ENCODE results near the gene AMH. TPM values are rescaled to one million over a fixed set of nuclear protein-coding genes. Genes with fewer than 3 reads are reported as not detected.

AMH gene
- total and polyA plus RNA-seq, 2 of the 13 experiments (the other 11 are each of a cell fraction or from before 2014, with no cell fraction given): 0.03 to 0.18 TPM

GRCh38 chr19:2231621-2232221 lies 17.4 kb upstream of the AMH start (continued):
- TF ChIP-seq ZNF280D (CRISPR knock-in tag; IDR thresholded peaks at IDR 0.05): no peak
- TF ChIP-seq, protein P1, sequence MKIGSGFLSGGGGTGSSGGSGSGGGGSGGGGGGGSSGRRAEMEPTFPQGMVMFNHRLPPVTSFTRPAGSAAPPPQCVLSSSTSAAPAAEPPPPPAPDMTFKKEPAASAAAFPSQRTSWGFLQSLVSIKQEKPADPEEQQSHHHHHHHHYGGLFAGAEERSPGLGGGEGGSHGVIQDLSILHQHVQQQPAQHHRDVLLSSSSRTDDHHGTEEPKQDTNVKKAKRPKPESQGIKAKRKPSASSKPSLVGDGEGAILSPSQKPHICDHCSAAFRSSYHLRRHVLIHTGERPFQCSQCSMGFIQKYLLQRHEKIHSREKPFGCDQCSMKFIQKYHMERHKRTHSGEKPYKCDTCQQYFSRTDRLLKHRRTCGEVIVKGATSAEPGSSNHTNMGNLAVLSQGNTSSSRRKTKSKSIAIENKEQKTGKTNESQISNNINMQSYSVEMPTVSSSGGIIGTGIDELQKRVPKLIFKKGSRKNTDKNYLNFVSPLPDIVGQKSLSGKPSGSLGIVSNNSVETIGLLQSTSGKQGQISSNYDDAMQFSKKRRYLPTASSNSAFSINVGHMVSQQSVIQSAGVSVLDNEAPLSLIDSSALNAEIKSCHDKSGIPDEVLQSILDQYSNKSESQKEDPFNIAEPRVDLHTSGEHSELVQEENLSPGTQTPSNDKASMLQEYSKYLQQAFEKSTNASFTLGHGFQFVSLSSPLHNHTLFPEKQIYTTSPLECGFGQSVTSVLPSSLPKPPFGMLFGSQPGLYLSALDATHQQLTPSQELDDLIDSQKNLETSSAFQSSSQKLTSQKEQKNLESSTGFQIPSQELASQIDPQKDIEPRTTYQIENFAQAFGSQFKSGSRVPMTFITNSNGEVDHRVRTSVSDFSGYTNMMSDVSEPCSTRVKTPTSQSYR (CRISPR knock-in tag; IDR thresholded peaks at IDR 0.05; ENCODE audit: borderline replicate concordance): no peak
- TF ChIP-seq ZNF124 (CRISPR knock-in tag; IDR thresholded peaks at IDR 0.05): no peak
- TF ChIP-seq ZNF7 (CRISPR knock-in tag; IDR thresholded peaks at IDR 0.05): no peak
- no peak for TF ChIP-seq ARNT (IDR thresholded peaks at IDR 0.05)
- TF ChIP-seq DPF2 (CRISPR knock-in tag; IDR thresholded peaks at IDR 0.05; ENCODE audit: borderline replicate concordance, low read depth): no peak
- TF ChIP-seq NFYB (CRISPR knock-in tag; IDR thresholded peaks at IDR 0.05): no peak
- TF ChIP-seq XBP1 (CRISPR knock-in tag; IDR thresholded peaks at IDR 0.05): no peak
- TF ChIP-seq ZFP82 (CRISPR knock-in tag; IDR thresholded peaks at IDR 0.05; ENCODE audit: borderline replicate concordance): no peak
- TF ChIP-seq, protein P2, sequence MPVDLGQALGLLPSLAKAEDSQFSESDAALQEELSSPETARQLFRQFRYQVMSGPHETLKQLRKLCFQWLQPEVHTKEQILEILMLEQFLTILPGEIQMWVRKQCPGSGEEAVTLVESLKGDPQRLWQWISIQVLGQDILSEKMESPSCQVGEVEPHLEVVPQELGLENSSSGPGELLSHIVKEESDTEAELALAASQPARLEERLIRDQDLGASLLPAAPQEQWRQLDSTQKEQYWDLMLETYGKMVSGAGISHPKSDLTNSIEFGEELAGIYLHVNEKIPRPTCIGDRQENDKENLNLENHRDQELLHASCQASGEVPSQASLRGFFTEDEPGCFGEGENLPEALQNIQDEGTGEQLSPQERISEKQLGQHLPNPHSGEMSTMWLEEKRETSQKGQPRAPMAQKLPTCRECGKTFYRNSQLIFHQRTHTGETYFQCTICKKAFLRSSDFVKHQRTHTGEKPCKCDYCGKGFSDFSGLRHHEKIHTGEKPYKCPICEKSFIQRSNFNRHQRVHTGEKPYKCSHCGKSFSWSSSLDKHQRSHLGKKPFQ (CRISPR knock-in tag; IDR thresholded peaks at IDR 0.05; ENCODE audit: insufficient replicate concordance): no peak
- TF ChIP-seq MED8 (CRISPR knock-in tag; IDR thresholded peaks at IDR 0.05; ENCODE audit: insufficient replicate concordance): no peak
- TF ChIP-seq ZBTB33 (CRISPR knock-in tag; IDR thresholded peaks at IDR 0.05): peak; percentile 4; the same call in 1 of the 2 replicates
- no peak for TF ChIP-seq ZNF598 (CRISPR knock-in tag; IDR thresholded peaks at IDR 0.05; ENCODE audit: borderline replicate concordance)
- TF ChIP-seq HES4 (CRISPR knock-in tag; IDR thresholded peaks at IDR 0.05; ENCODE audit: borderline replicate concordance): no peak
- no peak for TF ChIP-seq RFX5 (IDR thresholded peaks at IDR 0.05; ENCODE audit: low read depth, low read length)
- TF ChIP-seq SOX6 (IDR thresholded peaks at IDR 0.05): no peak
- TF ChIP-seq SOX6 (CRISPR knock-in tag; IDR thresholded peaks at IDR 0.05): no peak
- no peak for TF ChIP-seq PAF1 (CRISPR knock-in tag; IDR thresholded peaks at IDR 0.05)

Data from HepG2 (cell line).